GM21576 (cell line): ENCODE data around the gene SMARCB1.

ENCODE experiments used
- ATAC-seq: cut with Tn5 transposase; IDR thresholded peaks from one replicate; pipeline ENCODE4 v1.9.1; 2021; ENCODE audit warnings: mild to moderate bottlenecking, moderate library complexity; ENCODE audit not compliant: unreplicated experiment

The SMARCB1 gene

DNA sequence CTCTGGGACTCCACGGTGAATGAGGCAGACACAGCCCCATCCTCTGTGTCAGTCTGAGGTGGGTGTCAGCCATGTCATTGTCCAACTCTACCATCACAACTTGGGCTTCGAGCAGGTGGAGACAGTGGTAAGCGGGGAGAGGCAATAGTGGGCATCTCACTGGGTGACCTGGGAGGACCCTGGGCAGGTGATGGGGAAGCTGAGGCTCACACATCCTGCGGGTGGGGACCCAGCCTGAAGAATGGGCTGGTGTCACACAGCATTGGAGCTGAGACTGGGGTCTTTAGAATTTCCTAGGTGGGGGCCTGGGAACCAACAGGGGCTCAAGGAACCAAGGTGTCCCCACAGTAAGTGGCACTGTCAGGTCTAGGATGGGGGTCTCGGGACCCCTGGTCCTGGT, 7.0 kb upstream of the SMARCB1 start:
- ATAC-seq: no peak

DNA sequence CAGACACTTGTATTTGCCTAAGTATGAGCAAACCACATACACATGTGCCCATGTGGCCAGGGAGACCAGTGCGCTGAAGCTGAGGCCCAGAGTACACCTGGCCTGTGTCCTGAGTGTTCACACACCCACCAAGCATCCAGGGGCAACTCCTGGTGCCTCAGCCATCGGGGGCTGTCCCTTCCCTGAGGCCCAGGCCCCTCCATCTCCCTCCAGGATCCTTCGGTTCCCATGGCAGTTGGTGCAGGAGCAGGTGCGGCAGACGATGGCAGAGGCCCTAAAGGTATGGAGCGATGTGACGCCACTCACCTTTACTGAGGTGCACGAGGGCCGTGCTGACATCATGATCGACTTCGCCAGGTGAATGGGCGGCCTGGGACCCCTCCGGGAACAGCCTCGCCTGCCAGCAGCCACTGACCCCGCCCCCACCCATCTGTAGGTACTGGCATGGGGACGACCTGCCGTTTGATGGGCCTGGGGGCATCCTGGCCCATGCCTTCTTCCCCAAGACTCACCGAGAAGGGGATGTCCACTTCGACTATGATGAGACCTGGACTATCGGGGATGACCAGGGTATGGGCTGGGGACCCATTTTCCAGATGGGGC, 6.5 kb upstream of the SMARCB1 start:
- no peak for ATAC-seq

DNA sequence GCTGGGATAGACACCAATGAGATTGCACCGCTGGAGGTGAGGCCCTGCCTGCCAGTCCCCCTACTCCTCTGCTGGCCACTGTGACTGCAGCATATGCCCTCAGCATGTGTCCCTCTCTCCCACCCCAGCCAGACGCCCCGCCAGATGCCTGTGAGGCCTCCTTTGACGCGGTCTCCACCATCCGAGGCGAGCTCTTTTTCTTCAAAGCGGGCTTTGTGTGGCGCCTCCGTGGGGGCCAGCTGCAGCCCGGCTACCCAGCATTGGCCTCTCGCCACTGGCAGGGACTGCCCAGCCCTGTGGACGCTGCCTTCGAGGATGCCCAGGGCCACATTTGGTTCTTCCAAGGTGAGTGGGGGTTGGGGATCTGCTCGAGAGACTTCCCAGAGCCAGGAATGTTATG, 5.7 kb upstream of the SMARCB1 start:
- no peak for ATAC-seq

DNA sequence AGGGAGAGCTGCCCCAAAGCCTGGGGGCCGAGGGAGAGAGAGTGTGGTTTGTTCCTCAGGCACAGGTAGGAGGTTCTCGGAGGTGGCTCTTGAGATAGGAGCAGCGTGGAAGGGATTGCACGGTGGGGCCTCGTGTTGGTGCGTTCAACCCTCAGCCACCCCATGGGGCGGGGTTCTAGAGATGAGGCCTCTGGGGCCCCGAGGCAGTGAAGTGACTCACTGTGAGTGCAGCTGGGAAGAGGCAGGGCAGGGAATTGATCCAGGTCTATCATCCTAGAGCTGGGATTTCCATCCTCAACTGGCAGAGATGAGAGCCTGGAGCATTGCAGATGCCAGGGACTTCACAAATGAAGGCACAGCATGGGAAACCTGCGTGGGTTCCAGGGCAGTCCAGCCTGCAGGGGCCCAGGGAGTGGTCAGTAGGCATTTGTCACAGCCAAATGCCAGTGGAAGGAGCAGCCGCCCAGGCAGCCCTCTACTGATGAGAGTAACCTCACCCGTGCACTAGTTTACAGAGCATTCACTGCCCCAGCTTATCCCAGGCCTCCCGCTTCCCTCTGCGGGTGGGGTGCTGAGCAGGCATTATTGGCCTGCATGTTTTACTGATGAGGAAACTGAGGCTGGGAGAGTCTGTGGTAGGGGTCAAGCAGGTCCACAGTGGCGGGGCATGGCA, 5.1 kb upstream of the SMARCB1 start:
- ATAC-seq: no peak

DNA sequence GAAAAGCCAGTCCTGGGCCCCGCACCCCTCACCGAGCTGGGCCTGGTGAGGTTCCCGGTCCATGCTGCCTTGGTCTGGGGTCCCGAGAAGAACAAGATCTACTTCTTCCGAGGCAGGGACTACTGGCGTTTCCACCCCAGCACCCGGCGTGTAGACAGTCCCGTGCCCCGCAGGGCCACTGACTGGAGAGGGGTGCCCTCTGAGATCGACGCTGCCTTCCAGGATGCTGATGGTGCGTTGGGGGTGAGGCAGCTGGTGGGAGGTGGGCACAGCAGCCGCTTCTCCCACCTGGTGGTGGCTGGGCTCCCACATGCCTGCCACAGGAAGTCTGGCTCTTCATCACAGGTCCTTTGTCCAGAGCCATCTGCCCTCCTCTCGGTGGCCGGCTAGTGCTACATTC, 4.5 kb upstream of the SMARCB1 start:
- no peak for ATAC-seq

DNA sequence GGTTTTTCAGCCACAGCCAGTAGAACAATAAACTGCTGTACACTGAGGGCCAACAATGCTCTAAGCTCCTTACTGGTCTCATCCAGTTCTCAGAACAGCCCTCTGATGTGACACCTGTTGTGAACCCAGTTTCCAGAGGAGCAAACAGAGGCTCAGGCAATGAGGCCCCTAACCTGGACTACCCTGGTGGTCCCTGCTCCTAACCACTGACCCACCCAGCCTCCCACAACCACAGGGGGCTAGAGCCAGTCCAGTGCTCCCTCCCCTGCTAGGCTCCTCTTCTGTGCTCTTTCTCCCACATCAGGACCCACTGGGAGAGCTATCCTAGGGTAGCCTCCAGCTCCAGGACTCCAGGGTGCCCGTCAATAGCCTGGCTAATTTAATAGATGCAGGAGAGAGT, 4.1 kb upstream of the SMARCB1 start:
- no peak for ATAC-seq

DNA sequence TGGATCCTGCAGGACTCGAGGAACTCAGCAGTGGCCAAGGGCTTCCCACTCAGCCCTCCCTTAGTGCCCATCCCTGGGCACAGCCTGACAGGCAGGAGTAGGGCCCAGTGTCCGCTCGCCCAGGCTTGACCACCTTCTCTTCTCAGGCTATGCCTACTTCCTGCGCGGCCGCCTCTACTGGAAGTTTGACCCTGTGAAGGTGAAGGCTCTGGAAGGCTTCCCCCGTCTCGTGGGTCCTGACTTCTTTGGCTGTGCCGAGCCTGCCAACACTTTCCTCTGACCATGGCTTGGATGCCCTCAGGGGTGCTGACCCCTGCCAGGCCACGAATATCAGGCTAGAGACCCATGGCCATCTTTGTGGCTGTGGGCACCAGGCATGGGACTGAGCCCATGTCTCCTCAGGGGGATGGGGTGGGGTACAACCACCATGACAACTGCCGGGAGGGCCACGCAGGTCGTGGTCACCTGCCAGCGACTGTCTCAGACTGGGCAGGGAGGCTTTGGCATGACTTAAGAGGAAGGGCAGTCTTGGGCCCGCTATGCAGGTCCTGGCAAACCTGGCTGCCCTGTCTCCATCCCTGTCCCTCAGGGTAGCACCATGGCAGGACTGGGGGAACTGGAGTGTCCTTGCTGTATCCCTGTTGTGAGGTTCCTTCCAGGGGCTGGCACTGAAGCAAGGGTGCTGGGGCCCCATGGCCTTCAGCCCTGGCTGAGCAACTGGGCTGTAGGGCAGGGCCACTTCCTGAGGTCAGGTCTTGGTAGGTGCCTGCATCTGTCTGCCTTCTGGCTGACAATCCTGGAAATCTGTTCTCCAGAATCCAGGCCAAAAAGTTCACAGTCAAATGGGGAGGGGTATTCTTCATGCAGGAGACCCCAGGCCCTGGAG, 3.3 kb upstream of the SMARCB1 start:
- no peak for ATAC-seq

DNA sequence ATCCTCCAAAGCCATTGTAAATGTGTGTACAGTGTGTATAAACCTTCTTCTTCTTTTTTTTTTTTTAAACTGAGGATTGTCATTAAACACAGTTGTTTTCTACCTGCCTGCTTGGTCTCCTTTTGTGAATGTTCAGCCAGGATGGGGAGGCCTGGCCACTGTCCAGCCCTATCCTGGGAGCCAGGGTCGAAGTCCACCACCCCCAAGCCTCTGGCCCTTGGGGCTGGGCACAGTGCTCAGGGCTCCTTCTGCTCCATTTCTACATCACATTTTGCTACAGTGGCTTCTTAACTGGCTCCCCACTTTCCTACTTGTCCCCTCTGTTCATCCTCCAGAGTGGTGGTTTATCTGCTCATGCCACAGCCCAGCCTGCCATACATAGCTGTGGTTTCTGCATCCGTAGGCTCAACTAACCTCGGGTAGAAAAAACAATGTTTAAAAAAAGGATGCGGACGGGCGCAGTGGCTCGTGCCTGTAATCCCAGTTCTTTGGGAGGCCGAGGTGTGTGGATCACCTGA, 2.5 kb upstream of the SMARCB1 start:
- ATAC-seq: no peak

DNA sequence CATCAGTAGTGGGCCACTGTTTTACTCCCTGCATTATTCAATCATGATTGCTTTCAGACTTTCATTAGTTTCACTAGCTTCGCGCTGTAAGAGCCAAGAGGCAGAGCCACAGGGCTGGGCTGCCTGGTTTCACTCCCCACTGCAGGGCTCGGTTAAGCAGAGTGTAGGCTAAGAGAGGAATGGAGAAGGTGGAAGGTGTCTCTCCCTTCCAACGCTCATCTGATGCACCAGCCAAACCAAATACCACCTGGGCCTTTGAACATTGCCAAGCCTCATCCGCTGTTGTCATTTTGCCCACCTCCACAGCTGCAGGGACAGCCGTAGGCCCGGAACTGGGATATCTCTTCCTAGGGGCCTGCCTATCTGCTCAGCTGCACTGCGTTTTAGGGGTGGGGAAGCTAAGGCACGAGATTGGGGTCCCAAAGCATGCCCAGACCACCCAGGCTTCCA, 480 bp upstream of the SMARCB1 start:
- ATAC-seq: no peak

DNA sequence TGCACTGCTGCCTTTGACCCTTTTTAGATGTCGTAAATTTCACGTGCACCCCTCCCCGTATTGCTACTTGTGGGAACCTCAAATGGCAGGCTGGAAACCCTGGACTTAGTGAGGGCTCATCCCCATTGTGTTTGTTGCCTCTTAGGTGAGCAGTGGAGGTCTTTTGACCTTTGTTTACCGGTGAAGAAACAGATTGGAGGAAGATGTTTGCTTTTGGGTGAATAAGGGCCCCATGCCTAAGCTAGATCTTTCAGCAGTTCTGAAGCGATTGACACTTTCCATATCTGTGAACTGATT, 782 bp downstream of the SMARCB1 start:
- peak; percentile 16 for ATAC-seq

DNA sequence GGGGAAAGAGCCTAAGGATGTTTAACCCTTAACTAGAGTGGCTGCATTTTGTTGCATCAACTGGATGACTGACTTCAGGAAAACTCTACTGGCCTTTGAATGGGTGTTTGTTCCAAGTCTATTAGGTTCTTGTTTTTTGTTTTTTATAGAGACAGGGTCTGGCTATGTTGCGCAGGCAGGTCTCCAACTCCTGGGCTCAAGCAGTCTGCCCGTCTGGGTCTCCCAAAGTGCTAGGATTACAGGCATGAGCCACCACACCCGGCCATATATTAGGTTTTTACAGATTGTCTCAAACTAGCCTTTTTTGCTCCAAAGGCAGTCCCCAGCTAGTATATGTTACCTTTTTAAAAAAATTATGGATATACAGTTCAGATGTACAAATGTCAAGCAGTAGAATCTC, 1.1 kb downstream of the SMARCB1 start:
- no peak for ATAC-seq

DNA sequence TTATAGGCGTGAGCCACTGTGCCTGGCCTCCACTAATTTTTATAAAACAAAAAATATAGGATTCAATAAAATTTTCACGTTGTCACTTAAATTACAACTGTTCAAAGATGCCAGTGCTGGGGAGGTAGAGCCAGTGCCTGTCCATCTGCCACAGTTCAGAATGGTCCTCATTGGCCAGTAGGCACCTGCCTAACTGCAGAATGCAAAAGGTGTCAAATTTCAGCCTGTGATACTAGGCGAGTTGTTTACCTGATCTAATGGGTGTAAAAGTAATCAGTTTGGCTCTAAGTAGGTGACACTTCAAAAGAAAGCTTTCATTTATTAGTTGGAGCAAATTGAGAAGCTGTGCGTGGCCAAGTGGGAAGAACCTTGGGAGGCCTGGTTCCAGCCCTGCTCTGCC, 2.4 kb downstream of the SMARCB1 start:
- ATAC-seq: no peak

DNA sequence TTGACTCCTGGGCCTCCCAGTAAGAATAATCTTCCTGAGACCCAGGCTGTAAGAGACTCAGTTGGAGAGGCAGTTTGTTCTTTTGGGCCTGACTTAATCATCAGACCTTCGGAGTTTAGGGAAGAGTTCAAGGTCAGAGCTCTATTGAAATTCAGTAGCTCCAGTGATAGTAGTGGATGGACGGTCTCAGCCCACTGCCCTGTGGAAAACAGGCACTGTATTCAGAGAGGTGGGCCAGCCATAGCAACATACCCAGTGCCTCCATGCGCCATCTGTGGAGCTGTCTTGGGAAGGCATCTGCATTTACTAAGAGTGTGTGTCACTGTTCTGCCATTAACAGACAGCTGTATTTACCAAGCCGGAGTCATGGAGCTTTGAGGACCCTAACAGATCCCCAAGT, 2.9 kb downstream of the SMARCB1 start:
- no peak for ATAC-seq

DNA sequence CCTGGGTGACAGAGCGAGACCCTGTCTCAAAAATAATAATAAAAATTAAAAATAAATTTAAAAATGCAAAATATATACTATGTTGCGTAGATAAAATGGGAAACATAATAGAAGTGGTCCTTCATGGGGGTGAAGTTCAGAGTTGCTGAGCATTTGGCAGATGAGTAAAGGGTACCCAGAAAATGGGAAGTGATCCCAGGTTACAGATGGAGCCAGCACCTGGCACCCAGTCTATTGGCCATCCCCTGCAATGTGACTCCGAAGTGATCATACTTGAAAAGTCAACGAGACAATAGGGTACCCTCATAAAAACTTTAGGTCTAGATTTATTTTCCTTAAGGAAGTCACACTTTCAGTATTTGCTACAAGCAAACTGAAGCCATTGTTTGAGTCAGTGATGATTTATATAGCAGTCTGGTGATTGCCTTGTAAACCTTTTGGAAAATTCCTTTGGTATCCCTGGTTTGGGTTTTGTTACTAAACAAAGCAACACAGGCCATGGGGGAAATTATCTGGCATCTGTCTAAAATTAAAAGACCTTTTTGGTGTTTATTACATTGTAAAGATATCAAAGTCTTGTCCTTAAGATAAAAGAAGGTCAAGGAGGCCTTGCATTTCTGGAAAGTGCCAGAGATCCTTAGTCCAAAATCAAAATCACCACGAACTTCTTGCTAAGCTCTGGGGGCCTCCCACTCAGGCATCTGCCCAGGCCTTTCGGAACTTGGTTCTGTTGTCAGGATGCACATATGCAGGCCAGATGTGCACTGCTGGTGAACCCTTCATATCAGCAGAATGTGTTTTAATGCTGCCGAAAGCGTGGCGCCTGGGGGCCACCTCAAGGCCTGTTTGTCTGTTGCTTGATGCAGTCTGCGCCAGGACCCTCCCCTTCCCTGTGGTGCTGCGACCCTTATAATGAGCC, 4.3 kb downstream of the SMARCB1 start:
- ATAC-seq: no peak

DNA sequence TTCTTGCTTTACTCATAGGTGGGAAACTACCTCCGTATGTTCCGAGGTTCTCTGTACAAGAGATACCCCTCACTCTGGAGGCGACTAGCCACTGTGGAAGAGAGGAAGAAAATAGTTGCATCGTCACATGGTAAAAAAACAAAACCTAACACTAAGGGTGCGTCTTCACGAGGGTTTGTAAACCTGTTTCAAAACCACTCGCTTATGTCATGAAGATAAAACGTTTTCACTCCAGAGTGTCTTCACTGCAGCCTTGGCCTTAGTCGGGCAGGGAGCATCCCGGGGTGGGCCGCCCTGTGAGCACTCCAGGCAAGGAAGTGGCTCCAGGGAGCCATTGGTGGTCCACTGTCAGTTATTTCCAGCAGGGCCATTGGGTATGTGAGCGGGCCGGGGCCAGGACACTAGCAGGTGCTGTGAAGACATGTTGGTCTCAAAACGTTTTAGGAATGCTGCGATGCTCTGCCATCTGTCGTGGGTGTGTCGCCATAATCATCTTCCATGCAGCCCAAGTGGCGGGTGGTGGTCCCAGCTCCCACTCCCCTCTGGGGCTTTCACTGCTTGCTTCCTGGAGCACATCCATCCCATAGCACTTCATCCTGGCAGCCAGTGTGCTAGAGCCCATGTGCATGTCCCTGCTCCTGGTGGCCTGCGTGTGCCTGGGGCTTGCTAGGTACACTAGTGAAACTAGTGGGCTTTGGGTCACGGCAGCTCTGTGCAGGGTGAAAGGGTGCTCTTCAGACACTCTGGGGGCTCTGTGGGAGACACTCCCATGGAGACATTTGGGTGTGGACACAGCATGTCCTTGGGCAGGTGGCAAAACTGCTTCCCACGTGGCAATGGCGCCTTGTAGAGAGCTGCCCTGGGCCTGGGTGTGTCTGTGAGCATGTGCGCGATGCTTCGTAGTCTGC, 5.2 kb downstream of the SMARCB1 start:
- no peak for ATAC-seq

DNA sequence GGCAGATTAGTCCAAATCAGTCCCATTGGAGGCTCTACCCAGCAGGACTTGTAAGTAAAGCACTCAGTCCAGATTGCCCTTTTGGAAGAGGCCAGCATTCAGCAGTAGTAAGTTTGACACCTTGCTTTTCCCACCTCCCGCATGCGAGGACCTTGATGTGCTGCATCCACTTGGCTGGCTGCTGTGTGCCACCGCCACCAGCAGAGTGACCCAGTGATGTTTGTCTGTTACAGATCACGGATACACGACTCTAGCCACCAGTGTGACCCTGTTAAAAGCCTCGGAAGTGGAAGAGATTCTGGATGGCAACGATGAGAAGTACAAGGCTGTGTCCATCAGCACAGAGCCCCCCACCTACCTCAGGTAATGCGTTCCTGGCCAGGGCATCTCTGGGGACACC, 6.6 kb downstream of the SMARCB1 start:
- no peak for ATAC-seq

DNA sequence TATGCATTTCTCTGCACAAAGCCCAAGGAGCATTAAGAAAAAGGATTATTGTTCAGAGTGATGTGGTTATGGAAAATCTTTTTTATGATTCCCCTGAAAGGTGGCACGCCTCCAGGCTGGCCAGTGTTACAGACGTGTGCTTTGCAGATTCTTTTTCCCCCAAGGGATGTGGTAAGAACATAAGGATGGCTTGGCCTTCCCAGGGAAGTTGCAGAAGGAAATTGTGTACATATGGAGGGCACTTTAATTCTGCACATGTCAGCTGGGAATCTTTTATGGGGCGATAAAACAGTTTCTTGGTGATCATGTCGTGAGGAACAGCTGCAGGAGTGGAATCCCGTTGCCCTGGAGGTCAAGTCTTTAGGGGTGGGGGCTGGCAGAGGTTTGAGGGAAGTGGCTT, 9.7 kb downstream of the SMARCB1 start:
- ATAC-seq: no peak

DNA sequence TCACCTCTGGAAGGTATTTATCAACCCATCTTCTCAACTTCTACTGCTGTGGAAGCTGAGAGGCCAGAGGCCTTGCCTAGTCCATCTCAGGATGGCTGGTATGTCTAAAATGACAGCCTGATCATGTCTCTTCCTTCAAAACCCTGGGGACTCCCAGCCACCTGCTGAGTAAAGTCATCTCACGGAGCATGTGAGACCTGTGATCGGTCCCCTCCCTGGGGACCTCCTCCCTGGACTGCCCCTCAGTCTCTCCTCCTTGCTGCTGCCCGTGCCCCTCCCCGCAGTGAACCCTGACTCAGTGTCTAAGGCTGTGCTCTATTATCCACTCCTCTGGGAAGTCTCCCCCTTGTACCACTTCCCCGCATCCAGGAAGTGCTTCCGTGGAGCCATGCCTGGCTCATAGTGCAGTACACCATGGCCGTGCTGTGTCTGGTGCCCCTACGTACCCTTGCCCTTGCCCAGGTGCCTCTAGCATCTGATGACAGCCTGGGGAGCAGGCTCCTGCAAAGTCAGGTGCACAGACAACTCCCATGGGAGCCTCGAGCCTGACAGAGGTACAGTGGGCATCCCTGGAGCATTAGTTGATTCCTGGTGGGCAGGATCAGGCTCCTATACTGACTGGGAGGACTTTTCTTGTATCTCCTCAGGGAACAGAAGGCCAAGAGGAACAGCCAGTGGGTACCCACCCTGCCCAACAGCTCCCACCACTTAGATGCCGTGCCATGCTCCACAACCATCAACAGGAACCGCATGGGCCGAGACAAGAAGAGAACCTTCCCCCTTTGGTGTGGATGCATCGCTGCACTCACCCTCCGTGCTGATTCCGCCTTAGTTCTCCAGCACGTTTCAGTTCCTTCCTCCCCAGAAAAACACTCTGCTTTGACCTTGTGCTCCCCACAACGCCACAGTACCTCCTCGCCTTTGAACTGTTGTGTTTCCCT, 13.8 kb downstream of the SMARCB1 start:
- peak; percentile 45 for ATAC-seq
